Brain microvascular endothelial cell (primary cell): ENCODE data around the gene TMEM190.

Experiments
- DNase-seq: peaks from one replicate; pipeline ENCODE4 v3.0.0-alpha.2; 2020
- H3K27ac ChIP-seq: fragments of 250-450 bp; sonication (Bioruptor Pico); 2 replicates; pipeline ENCODE4 v1.5.1; 2020; ENCODE audit warnings: mild to moderate bottlenecking, moderate library complexity
- H3K27me3 ChIP-seq: fragments of 250-450 bp; sonication (Bioruptor Pico); replicated peaks from 2 replicates; pipeline ENCODE4 v1.5.1; 2020; ENCODE audit warnings: mild to moderate bottlenecking
- H3K36me3 ChIP-seq: fragments of 250-450 bp; sonication (Bioruptor Pico); replicated peaks from 2 replicates; pipeline ENCODE4 v1.5.1; 2020; ENCODE audit warnings: mild to moderate bottlenecking
- H3K4me3 ChIP-seq: 2 replicates; pipeline ENCODE4 v1.5.1; 2011; ENCODE audit warnings: low read depth, mild to moderate bottlenecking, control low read depth, low read length, moderate library complexity
- in situ Hi-C: cut with HindIII; loops from 2 replicates; pipeline ENCODE4 v1.10.0; 2017; ENCODE audit warnings: low sequenced_read_pairs, low pct_ligation_motif_present
- TF ChIP-seq, protein P1 (sequence below): IDR thresholded peaks from 2 replicates; pipeline ENCODE4 v1.5.1; 2011; ENCODE audit warnings: low read depth, mild to moderate bottlenecking, moderate library complexity, low read length, control low read depth, inconsistent platforms; ENCODE audit errors: missing control alignments

The TMEM190 gene

GRCh38 chr19:55385724-55386492 is 9.3 kb downstream of the TMEM190 start, which contains the start of gene RPL28:
TSS of gene RPL28 (plus strand) at chr19:55385932. CDS start at chr19:55386358, 426 bp downstream.
- in situ Hi-C loops: loop anchor here (25.0 kb wide), 1 partner anchor 226 kb away; the partner anchor contains the start of genes ZNF524, ZNF784 and ZNF865
- H3K27me3 ChIP-seq: no peaks in the 10 kb centered on the region
- peaks cover 38% of the 10 kb centered on the region for H3K36me3 ChIP-seq
- TF ChIP-seq, protein P1, sequence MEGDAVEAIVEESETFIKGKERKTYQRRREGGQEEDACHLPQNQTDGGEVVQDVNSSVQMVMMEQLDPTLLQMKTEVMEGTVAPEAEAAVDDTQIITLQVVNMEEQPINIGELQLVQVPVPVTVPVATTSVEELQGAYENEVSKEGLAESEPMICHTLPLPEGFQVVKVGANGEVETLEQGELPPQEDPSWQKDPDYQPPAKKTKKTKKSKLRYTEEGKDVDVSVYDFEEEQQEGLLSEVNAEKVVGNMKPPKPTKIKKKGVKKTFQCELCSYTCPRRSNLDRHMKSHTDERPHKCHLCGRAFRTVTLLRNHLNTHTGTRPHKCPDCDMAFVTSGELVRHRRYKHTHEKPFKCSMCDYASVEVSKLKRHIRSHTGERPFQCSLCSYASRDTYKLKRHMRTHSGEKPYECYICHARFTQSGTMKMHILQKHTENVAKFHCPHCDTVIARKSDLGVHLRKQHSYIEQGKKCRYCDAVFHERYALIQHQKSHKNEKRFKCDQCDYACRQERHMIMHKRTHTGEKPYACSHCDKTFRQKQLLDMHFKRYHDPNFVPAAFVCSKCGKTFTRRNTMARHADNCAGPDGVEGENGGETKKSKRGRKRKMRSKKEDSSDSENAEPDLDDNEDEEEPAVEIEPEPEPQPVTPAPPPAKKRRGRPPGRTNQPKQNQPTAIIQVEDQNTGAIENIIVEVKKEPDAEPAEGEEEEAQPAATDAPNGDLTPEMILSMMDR: no peak
- peak within 1 kb of the TSS; percentile 77 for H3K27ac ChIP-seq
- DNase-seq: peak; percentile 97
- H3K4me3 ChIP-seq: peak within 1 kb of the TSS; percentile 99

DNA sequence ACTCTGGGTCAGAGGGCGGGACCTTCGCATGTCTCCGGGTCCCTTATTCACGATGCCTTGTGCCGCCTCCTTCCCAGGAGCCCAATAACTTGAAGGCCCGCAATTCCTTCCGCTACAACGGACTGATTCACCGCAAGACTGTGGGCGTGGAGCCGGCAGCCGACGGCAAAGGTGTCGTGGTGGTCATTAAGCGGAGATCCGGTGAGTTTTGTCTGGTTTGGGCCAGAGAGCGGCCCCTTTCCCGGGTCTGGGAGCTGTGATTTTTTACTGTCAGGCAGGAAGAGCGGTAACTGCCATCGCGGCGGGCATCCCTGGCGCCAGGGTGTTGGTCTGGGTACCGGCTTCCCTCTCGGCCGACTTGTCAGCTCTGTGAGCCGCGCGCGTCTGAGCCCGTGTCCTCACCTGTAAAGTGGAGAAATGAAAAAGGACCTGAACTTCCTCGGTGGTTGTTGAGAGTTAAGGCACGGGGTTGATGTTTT is 9.9 kb downstream of the TMEM190 start:
- Histone ChIP-seq H3K27me3 (no peaks in the 10 kb centered on the region), H3K36me3 (peaks cover 42% of the 10 kb centered on the region), H3K27ac (no peak overlapping the region), H3K4me3 (peak overlapping the region; percentile 99)
- TF ChIP-seq, protein P1: no peak
- no peak for DNase-seq
- in situ Hi-C loops: loop anchor here (25.0 kb wide), 1 partner anchor 226 kb away; the partner anchor contains the start of genes ZNF524, ZNF784 and ZNF865

DNA sequence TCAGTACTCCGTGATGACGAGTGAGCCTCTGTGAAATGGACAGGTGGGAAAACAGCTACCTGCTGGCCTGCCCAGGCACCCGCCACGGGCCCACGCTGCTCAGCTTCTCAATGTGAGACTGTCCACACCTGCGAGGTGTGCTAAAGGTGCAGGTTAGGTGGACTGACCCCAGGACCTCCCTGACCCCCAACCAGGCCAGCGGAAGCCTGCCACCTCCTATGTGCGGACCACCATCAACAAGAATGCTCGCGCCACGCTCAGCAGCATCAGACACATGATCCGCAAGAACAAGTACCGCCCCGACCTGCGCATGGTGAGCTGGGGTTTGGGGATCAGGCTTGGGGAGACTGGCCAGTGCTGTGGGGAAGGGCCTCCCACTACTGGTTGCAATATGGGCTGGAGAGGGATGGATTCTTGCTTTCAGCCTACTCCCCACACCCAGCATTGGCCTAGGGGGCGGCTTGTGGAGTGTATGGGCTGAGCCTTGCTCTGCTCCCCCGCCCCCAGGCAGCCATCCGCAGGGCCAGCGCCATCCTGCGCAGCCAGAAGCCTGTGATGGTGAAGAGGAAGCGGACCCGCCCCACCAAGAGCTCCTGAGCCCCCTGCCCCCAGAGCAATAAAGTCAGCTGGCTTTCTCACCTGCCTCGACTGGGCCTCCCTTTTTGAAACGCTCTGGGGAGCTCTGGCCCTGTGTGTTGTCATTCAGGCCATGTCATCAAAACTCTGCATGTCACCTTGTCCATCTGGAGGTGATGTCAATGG is 11.3 kb downstream of the TMEM190 start:
- in situ Hi-C loops: loop anchor here (25.0 kb wide), 1 partner anchor 224 kb away; the partner anchor contains the start of genes ZNF524, ZNF784 and ZNF865
- H3K27me3 ChIP-seq: no peaks in the 10 kb centered on the region
- peaks cover 42% of the 10 kb centered on the region for H3K36me3 ChIP-seq
- TF ChIP-seq, protein P1: no peak
- peak overlapping the region; percentile 99 for H3K4me3 ChIP-seq
- no peak overlapping the region for H3K27ac ChIP-seq
- no peak for DNase-seq

GRCh38 chr19:55389386-55390317 is 13.0 kb downstream of the TMEM190 start:
- Histone ChIP-seq H3K27ac (no peak overlapping the region), H3K4me3 (no peak overlapping the region), H3K36me3 (peaks cover 42% of the 10 kb centered on the region), H3K27me3 (no peaks in the 10 kb centered on the region)
- in situ Hi-C loops: loop anchor here (25.0 kb wide), 1 partner anchor 223 kb away; the partner anchor contains the start of genes ZNF524, ZNF784 and ZNF865
- TF ChIP-seq, protein P1: no peak
- no peak for DNase-seq

- in situ Hi-C loops: loop anchor here (25.0 kb wide), 1 partner anchor 222 kb away; the partner anchor contains the start of genes ZNF524, ZNF784 and ZNF865
- DNase-seq: peak; percentile 37
Observed at GRCh38 chr19:55390461-55390880, 13.8 kb downstream of the TMEM190 start.

More at GRCh38 chr19:55390461-55390880, 13.8 kb downstream of the TMEM190 start:
- H3K27ac ChIP-seq: no peak overlapping the region
- no peak overlapping the region for H3K4me3 ChIP-seq
- TF ChIP-seq, protein P1: no peak
- H3K27me3 ChIP-seq: no peaks in the 10 kb centered on the region
- H3K36me3 ChIP-seq: peaks cover 42% of the 10 kb centered on the region
